SK-N-SH (cell line): ENCODE results near the gene CTNND1. TPM values are rescaled to one million over a fixed set of nuclear protein-coding genes. Genes with fewer than 3 reads are reported as not detected.

ENCODE experiments used
- CTCF ChIA-PET: fragments of 300-600, 350-600 bp; formaldehyde crosslinking; extraction: SDS; loops from one replicate; lab custom pipeline; 2021; lab: Yijun Ruan, JAX
- POLR2A ChIA-PET: fragments of 350-600 bp; sonication (Branson Sonifier 250); formaldehyde crosslinking; extraction: SDS; loops from one replicate; lab custom pipeline; 2020; ENCODE audit warnings: antibody characterized with exemption, inconsistent platforms; lab: Yijun Ruan, JAX
- DNase-seq: peaks from one replicate; pipeline ENCODE4 v3.0.0; 2012
- H2AFZ ChIP-seq: fragments of 200-600 bp; sonication (generic); 2 replicates; pipeline ENCODE4 v1.8.1; 2016; ENCODE audit warnings: antibody characterized with exemption, mild to moderate bottlenecking, low read depth
- H3F3A ChIP-seq: fragments of 200-600 bp; sonication (generic); replicated peaks from 2 replicates; pipeline ENCODE3; 2016; ENCODE audit warnings: antibody characterized with exemption, mild to moderate bottlenecking; ENCODE audit not compliant: insufficient read depth
- H3K27ac ChIP-seq, 2 experiments: fragments of 200-500 bp in 1 of 2; fragments of 200-600 bp in 1 of 2; sonication (Bioruptor generic) in 1 of 2; sonication (generic), shearing (Covaris generic) in 1 of 2; 2 replicates each; pipeline versions ENCODE4 v1.5.1 to v1.6.1; 2014 to 2016; ENCODE audit warnings: low read depth in 2 of 2, inconsistent platforms in 1 of 2, low read length in 1 of 2, mild to moderate bottlenecking in 1 of 2, mixed read lengths in 1 of 2
- H3K27me3 ChIP-seq: fragments of 200-600 bp; sonication (generic), shearing (Covaris generic); 2 replicates; pipeline ENCODE4 v1.6.1; 2016; ENCODE audit warnings: mixed run types; ENCODE audit not compliant: insufficient read depth
- H3K36me3 ChIP-seq, 2 experiments: fragments of 200-500 bp in 1 of 2; fragments of 200-600 bp in 1 of 2; sonication (Bioruptor generic) in 1 of 2; sonication (generic) in 1 of 2; replicated peaks in 1 of 2; 2 replicates each; pipeline versions ENCODE3 to v1.5.1; 2014 to 2016; ENCODE audit warnings: low read length in 1 of 2, mild to moderate bottlenecking in 1 of 2; ENCODE audit not compliant: insufficient read depth in 2 of 2, control insufficient read depth in 1 of 2
- H3K4me1 ChIP-seq, 2 experiments: fragments of 200-500 bp in 1 of 2; fragments of 200-600 bp in 1 of 2; sonication (Bioruptor generic) in 1 of 2; sonication (generic), shearing (Covaris generic) in 1 of 2; 2 replicates each; pipeline versions ENCODE4 v1.5.1 to v1.6.1; 2014 to 2016; ENCODE audit warnings: low read depth in 1 of 2, low read length in 1 of 2, mixed run types in 1 of 2; ENCODE audit not compliant: insufficient read depth in 2 of 2, control insufficient read depth in 1 of 2
- H3K4me2 ChIP-seq: fragments of 200-600 bp; sonication (generic), shearing (Covaris generic); 2 replicates; pipeline ENCODE4 v1.6.1; 2017; ENCODE audit warnings: mixed run types
- H3K4me3 ChIP-seq, 2 experiments: fragments of 200-500 bp in 1 of 2; fragments of 200-600 bp in 1 of 2; sonication (Bioruptor generic) in 1 of 2; sonication (generic), shearing (Covaris generic) in 1 of 2; 2 replicates each; pipeline versions ENCODE4 v1.5.1 to v1.8.1; 2014 to 2016; ENCODE audit warnings: low read depth in 2 of 2, inconsistent platforms in 1 of 2, low read length in 1 of 2, mild to moderate bottlenecking in 1 of 2, mixed read lengths in 1 of 2, moderate library complexity in 1 of 2
- H3K79me2 ChIP-seq: fragments of 200-600 bp; sonication (generic); 2 replicates; pipeline ENCODE4 v1.8.1; 2017; ENCODE audit warnings: mild to moderate bottlenecking; ENCODE audit not compliant: insufficient read depth
- H3K9ac ChIP-seq: fragments of 200-600 bp; sonication (generic); 2 replicates; pipeline ENCODE4 v1.6.1; 2017; ENCODE audit warnings: mixed run types
- H3K9me2 ChIP-seq: fragments of 200-600 bp; sonication (generic); 2 replicates; pipeline ENCODE4 v1.6.1; 2017; ENCODE audit warnings: mixed run types
- H3K9me3 ChIP-seq: fragments of 200-600 bp; sonication (generic); 2 replicates; pipeline ENCODE4 v1.6.1; 2017; ENCODE audit warnings: mixed run types, mild to moderate bottlenecking, moderate library complexity
- H4K20me1 ChIP-seq: fragments of 200-600 bp; sonication (generic); 2 replicates; pipeline ENCODE4 v1.6.1; 2017; ENCODE audit warnings: mild to moderate bottlenecking, mixed run types; ENCODE audit not compliant: insufficient read depth
- CHD2 ChIP-seq: fragments of 150-350 bp; IDR thresholded peaks from 2 replicates; pipeline ENCODE4 v1.6.1; 2018; ENCODE audit warnings: low read length; ENCODE audit not compliant: partially characterized antibody
- EP300 ChIP-seq, 2 experiments: IDR thresholded peaks; 2 replicates each; pipeline versions ENCODE4 v1.4.0 to v1.6.1; 2012; ENCODE audit warnings: borderline replicate concordance in 1 of 2, low read depth in 1 of 2, low read length in 1 of 2
- FOXM1 ChIP-seq: IDR thresholded peaks from 2 replicates; pipeline ENCODE4 v1.4.0; 2012; ENCODE audit warnings: low read depth, mild to moderate bottlenecking
- GABPA ChIP-seq: IDR thresholded peaks from 2 replicates; pipeline ENCODE4 v1.4.0; 2012; ENCODE audit warnings: low read depth, mild to moderate bottlenecking
- GATA2 ChIP-seq: sonication (generic); formaldehyde crosslinking; IDR thresholded peaks from 2 replicates; pipeline ENCODE4 v1.5.0; 2020; ENCODE audit warnings: mild to moderate bottlenecking, missing genetic modification reagents
- JUND ChIP-seq: IDR thresholded peaks from 2 replicates; pipeline ENCODE4 v1.4.0; 2012
- MXI1 ChIP-seq: IDR thresholded peaks from 2 replicates; pipeline ENCODE4 v1.6.1; 2012; ENCODE audit warnings: mild to moderate bottlenecking, low read depth, low read length, improper control_type of control experiment
- NFIC ChIP-seq: IDR thresholded peaks from 2 replicates; pipeline ENCODE4 v1.4.0; 2012; ENCODE audit warnings: borderline replicate concordance
- RAD21 ChIP-seq: IDR thresholded peaks from 2 replicates; pipeline ENCODE4 v1.6.1; 2012; ENCODE audit warnings: mild to moderate bottlenecking, low read length
- RCOR1 ChIP-seq: fragments of 150-350 bp; IDR thresholded peaks from 2 replicates; pipeline ENCODE4 v1.6.1; 2017; ENCODE audit warnings: antibody characterized with exemption, low read length
- RFX5 ChIP-seq: IDR thresholded peaks from 2 replicates; pipeline ENCODE4 v1.6.1; 2012; ENCODE audit warnings: mild to moderate bottlenecking, improper control_type of control experiment, low read length
- RXRA ChIP-seq: IDR thresholded peaks from 2 replicates; pipeline ENCODE4 v1.4.0; 2012; ENCODE audit warnings: low read depth, mild to moderate bottlenecking, borderline replicate concordance
- SIN3A ChIP-seq: IDR thresholded peaks from 2 replicates; pipeline ENCODE4 v1.6.1; 2012; ENCODE audit warnings: low read depth, mild to moderate bottlenecking, low read length, moderate library complexity, borderline replicate concordance
- SMC3 ChIP-seq: IDR thresholded peaks from 2 replicates; pipeline ENCODE4 v1.6.1; 2012; ENCODE audit warnings: low read depth, low read length, improper control_type of control experiment
- TAF1 ChIP-seq: IDR thresholded peaks from 2 replicates; pipeline ENCODE4 v1.6.1; 2012; ENCODE audit warnings: low read depth, mild to moderate bottlenecking, low read length, moderate library complexity, borderline replicate concordance
- TEAD4 ChIP-seq: IDR thresholded peaks from 2 replicates; pipeline ENCODE4 v1.4.0; 2012; ENCODE audit warnings: mild to moderate bottlenecking, borderline replicate concordance; ENCODE audit not compliant: insufficient read depth
- YY1 ChIP-seq: IDR thresholded peaks from 2 replicates; pipeline ENCODE4 v1.4.0; 2012; ENCODE audit warnings: low read depth, mild to moderate bottlenecking
- WGBS: methylation state at CpG from one replicate; pipeline ENCODE4 v1.1.6; 2017; ENCODE audit warnings: low lambda C conversion rate; 5-methylcytosine and 5-hydroxymethylcytosine counted together
- polyA plus RNA-seq, 3 experiments: library from polyadenylated mRNA; depleted of rRNA; stranded (reverse); fragments of >200 nt; gene quantifications; 2 replicates each; pipeline ENCODE4 v1.2.3, GENCODE V29; 2012
- TF ChIP-seq, protein P1 (sequence below): fragments of 200-600 bp; sonication (generic); IDR thresholded peaks from 2 replicates; pipeline ENCODE4 v1.6.1; 2017; ENCODE audit warnings: antibody characterized with exemption, mild to moderate bottlenecking, moderate library complexity
- TF ChIP-seq, protein P2 (sequence below): IDR thresholded peaks from 2 replicates; pipeline ENCODE4; 2012
- TF ChIP-seq, protein P3 (sequence below): IDR thresholded peaks from 2 replicates; pipeline ENCODE4 v1.6.1; 2012; ENCODE audit warnings: mild to moderate bottlenecking, low read depth, low read length, moderate library complexity

The CTNND1 gene
- polyA plus RNA-seq, 1 of the 3 experiments (the other 2 are of a cell fraction), result 39.4 TPM

- H3K27me3 ChIP-seq, result no peaks in the 10 kb centered on the region
- no peak overlapping the region for H3K9ac ChIP-seq
- CTCF ChIA-PET, result interaction anchor here (0.7 to 7.4 kb wide), 51 partner anchors 9 to 795 kb away, joined by 3 to 142 read pairs (median 5); partner anchors contain the start of genes BTBD18, CTNND1, SELENOH and UBE2L6
- H3K4me2 ChIP-seq, result no peak overlapping the region
- H3K4me3 ChIP-seq, result no peak overlapping the region
- DNase-seq, result no peak
- TF ChIP-seq RCOR1 (no peak), TEAD4 (no peak), MXI1 (no peak), TAF1 (no peak), RAD21 (no peak), FOXM1 (no peak), NFIC (no peak), SMC3 (no peak), CHD2 (no peak), GATA2 (CRISPR knock-in tag) (no peak), GABPA (no peak)
- TF ChIP-seq, all 33 proteins: peak for 0
- H3K9me3 ChIP-seq, result no peaks in the 10 kb centered on the region
- POLR2A ChIA-PET, result interaction anchor here (0.6 to 1.8 kb wide), 5 partner anchors 23 to 93 kb away, joined by 3 to 12 read pairs (median 4); partner anchors contain the start of genes BTBD18, CTNND1 and SELENOH
- peaks cover 26% of the 10 kb centered on the region for H3F3A ChIP-seq
- peaks cover 16% of the 10 kb centered on the region for H4K20me1 ChIP-seq
- H3K4me1 ChIP-seq, result peaks cover 17 to 26% of the 10 kb centered on the region in 2 experiments
- peaks cover 49 to 54% of the 10 kb centered on the region in 2 experiments for H3K36me3 ChIP-seq
- H3K27ac ChIP-seq, result peak overlapping the region in 1 of 2 experiments; percentile 63; a peak in 2 of 4 replicates
- no peak overlapping the region for H2AFZ ChIP-seq
- peaks cover 61% of the 10 kb centered on the region for H3K79me2 ChIP-seq
- no peaks in the 10 kb centered on the region for H3K9me2 ChIP-seq
Observed at GRCh38 chr11:57801183-57801485, 39.5 kb downstream of the CTNND1 start.

DNA sequence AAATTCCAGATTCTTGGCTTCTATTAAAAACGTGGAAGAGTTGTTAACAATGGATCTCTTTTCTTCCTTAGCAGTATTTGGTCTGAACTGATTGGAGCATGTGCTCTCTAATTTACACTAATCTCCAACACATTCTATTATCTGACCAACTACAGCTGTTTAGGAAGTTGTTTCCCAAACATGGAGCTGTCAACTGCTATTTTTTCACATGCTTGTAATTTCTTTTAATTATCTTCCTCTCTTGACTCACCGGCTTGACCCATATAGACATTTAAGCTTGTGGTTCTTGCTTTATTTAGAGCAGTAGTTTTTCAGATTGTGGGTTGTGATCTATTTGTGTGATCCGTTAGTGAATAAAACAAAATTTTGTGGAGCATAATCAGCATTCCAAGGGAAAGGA is 40.8 kb downstream of the CTNND1 start:
- Histone ChIP-seq H3K9me3 (no peaks in the 10 kb centered on the region), H2AFZ (no peak overlapping the region), H3K4me2 (no peak overlapping the region), H3K27me3 (no peaks in the 10 kb centered on the region), H3K79me2 (peaks cover 56% of the 10 kb centered on the region), H3K9me2 (no peaks in the 10 kb centered on the region)
- POLR2A ChIA-PET, result no interaction called here
- TF ChIP-seq, protein P1, sequence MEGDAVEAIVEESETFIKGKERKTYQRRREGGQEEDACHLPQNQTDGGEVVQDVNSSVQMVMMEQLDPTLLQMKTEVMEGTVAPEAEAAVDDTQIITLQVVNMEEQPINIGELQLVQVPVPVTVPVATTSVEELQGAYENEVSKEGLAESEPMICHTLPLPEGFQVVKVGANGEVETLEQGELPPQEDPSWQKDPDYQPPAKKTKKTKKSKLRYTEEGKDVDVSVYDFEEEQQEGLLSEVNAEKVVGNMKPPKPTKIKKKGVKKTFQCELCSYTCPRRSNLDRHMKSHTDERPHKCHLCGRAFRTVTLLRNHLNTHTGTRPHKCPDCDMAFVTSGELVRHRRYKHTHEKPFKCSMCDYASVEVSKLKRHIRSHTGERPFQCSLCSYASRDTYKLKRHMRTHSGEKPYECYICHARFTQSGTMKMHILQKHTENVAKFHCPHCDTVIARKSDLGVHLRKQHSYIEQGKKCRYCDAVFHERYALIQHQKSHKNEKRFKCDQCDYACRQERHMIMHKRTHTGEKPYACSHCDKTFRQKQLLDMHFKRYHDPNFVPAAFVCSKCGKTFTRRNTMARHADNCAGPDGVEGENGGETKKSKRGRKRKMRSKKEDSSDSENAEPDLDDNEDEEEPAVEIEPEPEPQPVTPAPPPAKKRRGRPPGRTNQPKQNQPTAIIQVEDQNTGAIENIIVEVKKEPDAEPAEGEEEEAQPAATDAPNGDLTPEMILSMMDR, result no peak
- TF ChIP-seq RFX5 (no peak), YY1 (no peak), JUND (no peak), RXRA (no peak), SIN3A (no peak), CHD2 (no peak), GATA2 (CRISPR knock-in tag) (no peak), MXI1 (no peak), EP300 (IDR thresholded peaks at IDR 0.05; ENCODE audit: borderline replicate concordance in 1 of 2, low read depth in 1 of 2, low read length in 1 of 2) (no peak), TEAD4 (no peak)
- TF ChIP-seq, protein P2, sequence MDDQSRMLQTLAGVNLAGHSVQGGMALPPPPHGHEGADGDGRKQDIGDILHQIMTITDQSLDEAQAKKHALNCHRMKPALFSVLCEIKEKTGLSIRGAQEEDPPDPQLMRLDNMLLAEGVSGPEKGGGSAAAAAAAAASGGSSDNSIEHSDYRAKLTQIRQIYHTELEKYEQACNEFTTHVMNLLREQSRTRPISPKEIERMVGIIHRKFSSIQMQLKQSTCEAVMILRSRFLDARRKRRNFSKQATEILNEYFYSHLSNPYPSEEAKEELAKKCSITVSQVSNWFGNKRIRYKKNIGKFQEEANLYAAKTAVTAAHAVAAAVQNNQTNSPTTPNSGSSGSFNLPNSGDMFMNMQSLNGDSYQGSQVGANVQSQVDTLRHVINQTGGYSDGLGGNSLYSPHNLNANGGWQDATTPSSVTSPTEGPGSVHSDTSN, result no peak
- TF ChIP-seq, protein P3, sequence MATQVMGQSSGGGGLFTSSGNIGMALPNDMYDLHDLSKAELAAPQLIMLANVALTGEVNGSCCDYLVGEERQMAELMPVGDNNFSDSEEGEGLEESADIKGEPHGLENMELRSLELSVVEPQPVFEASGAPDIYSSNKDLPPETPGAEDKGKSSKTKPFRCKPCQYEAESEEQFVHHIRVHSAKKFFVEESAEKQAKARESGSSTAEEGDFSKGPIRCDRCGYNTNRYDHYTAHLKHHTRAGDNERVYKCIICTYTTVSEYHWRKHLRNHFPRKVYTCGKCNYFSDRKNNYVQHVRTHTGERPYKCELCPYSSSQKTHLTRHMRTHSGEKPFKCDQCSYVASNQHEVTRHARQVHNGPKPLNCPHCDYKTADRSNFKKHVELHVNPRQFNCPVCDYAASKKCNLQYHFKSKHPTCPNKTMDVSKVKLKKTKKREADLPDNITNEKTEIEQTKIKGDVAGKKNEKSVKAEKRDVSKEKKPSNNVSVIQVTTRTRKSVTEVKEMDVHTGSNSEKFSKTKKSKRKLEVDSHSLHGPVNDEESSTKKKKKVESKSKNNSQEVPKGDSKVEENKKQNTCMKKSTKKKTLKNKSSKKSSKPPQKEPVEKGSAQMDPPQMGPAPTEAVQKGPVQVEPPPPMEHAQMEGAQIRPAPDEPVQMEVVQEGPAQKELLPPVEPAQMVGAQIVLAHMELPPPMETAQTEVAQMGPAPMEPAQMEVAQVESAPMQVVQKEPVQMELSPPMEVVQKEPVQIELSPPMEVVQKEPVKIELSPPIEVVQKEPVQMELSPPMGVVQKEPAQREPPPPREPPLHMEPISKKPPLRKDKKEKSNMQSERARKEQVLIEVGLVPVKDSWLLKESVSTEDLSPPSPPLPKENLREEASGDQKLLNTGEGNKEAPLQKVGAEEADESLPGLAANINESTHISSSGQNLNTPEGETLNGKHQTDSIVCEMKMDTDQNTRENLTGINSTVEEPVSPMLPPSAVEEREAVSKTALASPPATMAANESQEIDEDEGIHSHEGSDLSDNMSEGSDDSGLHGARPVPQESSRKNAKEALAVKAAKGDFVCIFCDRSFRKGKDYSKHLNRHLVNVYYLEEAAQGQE, result no peak
- TF ChIP-seq, all 33 proteins: peak for 0
- Histone ChIP-seq H3K9ac (no peak overlapping the region), H3K27ac (no peak overlapping the region), H4K20me1 (peaks cover 16% of the 10 kb centered on the region), H3K4me1 (peaks cover 17 to 26% of the 10 kb centered on the region in 2 experiments), H3K4me3 (no peak overlapping the region), H3F3A (peaks cover 26% of the 10 kb centered on the region), H3K36me3 (peaks cover 52 to 60% of the 10 kb centered on the region in 2 experiments)
- WGBS, result 92% methylated on average over 3 of the region's 3 CpGs
- CTCF ChIA-PET, result interaction anchor here (1.4 to 7.4 kb wide), 5 partner anchors 14 to 722 kb away, joined by 3 to 142 read pairs (median 17); partner anchors contain the start of genes BTBD18, CTNND1 and SELENOH
- DNase-seq, result no peak
